ENCODE measurements around the gene AUNIP. TPM values are rescaled to one million over a fixed set of nuclear protein-coding genes. Genes with fewer than 3 reads are reported as not detected.

Gene AUNIP
- total and polyA plus RNA-seq, 2 of the 8 experiments (the other 6 are each of a cell fraction or from before 2014, with no cell fraction given): 18.6 to 23.2 TPM

GRCh38 chr1:25802915-25803314, 56.3 kb downstream of the AUNIP start:
- H3K27ac ChIP-seq (ENCODE audit: low read depth, low read length): no peak overlapping the region
- H3K23me2 ChIP-seq (ENCODE audit: low read depth, low read length): peaks cover 9% of the 10 kb centered on the region; the same call in 1 of the 2 replicates
- TF ChIP-seq SP4 (IDR thresholded peaks at IDR 0.05; ENCODE audit: low read length) (no peak), CHD2 (IDR thresholded peaks at IDR 0.05; ENCODE audit: low read length) (no peak), SP2 (IDR thresholded peaks at IDR 0.05; ENCODE audit: low read length) (no peak), TCF12 (IDR thresholded peaks at IDR 0.05; ENCODE audit: low read depth, low read length) (no peak), ZNF274 (IDR thresholded peaks at IDR 0.05; ENCODE audit: borderline replicate concordance, extremely low read depth, low read length) (no peak)
- H3K4me3 ChIP-seq (ENCODE audit: extremely low read depth in 1 of 4, insufficient read depth in 2 of 4, low read depth in 3 of 4, low read length in 4 of 4): no peak overlapping the region
- H3K9ac ChIP-seq (replicated peaks in 1 of 4; ENCODE audit: extremely low read depth in 1 of 4, low read depth in 3 of 4, low read length in 3 of 4): no peak overlapping the region; a peak in 1 of 7 replicates
- no peak overlapping the region for H4K5ac ChIP-seq (ENCODE audit: insufficient read length, low read depth, low read length)
- no peak overlapping the region for H2BK120ac ChIP-seq (replicated peaks; ENCODE audit: low read depth, low read length)
- H3K4me1 ChIP-seq (replicated peaks in 1 of 4; ENCODE audit: control insufficient read depth in 3 of 4, insufficient read depth in 4 of 4, low read length in 3 of 4): peaks cover 2 to 9% (median 7%) of the 10 kb centered on the region in 4 experiments; a peak in 6 of 7 replicates
- H3K4me2 ChIP-seq (ENCODE audit: insufficient read depth in 1 of 2, low read depth in 2 of 2, low read length in 2 of 2): no peak overlapping the region
- H3K27me3 ChIP-seq (replicated peaks in 1 of 4; ENCODE audit: control insufficient read depth in 3 of 4, extremely low read depth in 1 of 4, insufficient read depth in 3 of 4, low read length in 3 of 4): peaks cover 0 to 2% (median under 1%) of the 10 kb centered on the region in 4 experiments; a peak in 3 of 7 replicates
- no peak overlapping the region for H3K4ac ChIP-seq (replicated peaks; ENCODE audit: insufficient read length, low read depth, low read length)
- H2AK5ac ChIP-seq (ENCODE audit: low read depth, low read length): no peak overlapping the region
- H3K9me3 ChIP-seq (ENCODE audit: insufficient read depth in 2 of 2, low read depth in 1 of 2, low read length in 1 of 2): no peaks in the 10 kb centered on the region
- H3K56ac ChIP-seq (replicated peaks; ENCODE audit: insufficient read length, low read depth, low read length): no peak overlapping the region
- no peaks in the 10 kb centered on the region; the same call in 1 of the 2 replicates for H3K79me1 ChIP-seq (ENCODE audit: low read depth, low read length)
- H2BK15ac ChIP-seq (ENCODE audit: low read length): no peak overlapping the region
- H3K14ac ChIP-seq (ENCODE audit: insufficient read length): no peak overlapping the region
- POLR2A ChIA-PET (ENCODE audit: partially characterized antibody): interaction anchor here (0.6 to 1.9 kb wide), 2 partner anchors 11 to 17 kb away, joined by 3 to 6 read pairs; no protein-coding TSS in a partner anchor
- no peak for DNase-seq (ENCODE audit: low read depth in 1 of 2, low spot score in 2 of 2)
- H4K20me1 ChIP-seq (replicated peaks in 1 of 2; ENCODE audit: control insufficient read depth in 1 of 2, insufficient read depth in 2 of 2, low read length in 2 of 2): peaks cover 0 to 8% of the 10 kb centered on the region in 2 experiments
- H2AFZ ChIP-seq (ENCODE audit: low read length): no peak overlapping the region
- peaks cover 0 to 4% (median 3%) of the 10 kb centered on the region in 4 experiments; a peak in 4 of 8 replicates for H3K36me3 ChIP-seq (ENCODE audit: control insufficient read depth in 2 of 4, insufficient read depth in 4 of 4, low read length in 3 of 4)
- H3K79me2 ChIP-seq (ENCODE audit: control insufficient read depth in 1 of 2, insufficient read depth in 2 of 2, low read length in 2 of 2): no peaks in the 10 kb centered on the region
- H2BK12ac ChIP-seq (ENCODE audit: low read depth, low read length): no peak overlapping the region
- no peak overlapping the region for H3K23ac ChIP-seq (ENCODE audit: insufficient read length)
- H2BK5ac ChIP-seq (ENCODE audit: low read depth, low read length): no peak overlapping the region
- H4K91ac ChIP-seq (replicated peaks; ENCODE audit: insufficient read length, low read length): no peak overlapping the region
- H4K8ac ChIP-seq (ENCODE audit: extremely low read depth, insufficient read depth, low read length): no peak overlapping the region
- CTCF ChIA-PET (ENCODE audit: partially characterized antibody): interaction anchor here (0.7 to 8.3 kb wide), 10 partner anchors 8 to 230 kb away, joined by 3 to 83 read pairs (median 4); no protein-coding TSS in a partner anchor
- WGBS, 2 experiments (ENCODE audit: extremely low coverage in 1 of 2, insufficient coverage in 1 of 2, insufficient read length in 1 of 2, insufficient replicate concordance in 2 of 2, low coverage in 1 of 2, low lambda C conversion rate in 2 of 2, missing lambda C conversion rate in 1 of 2): 70% methylated on average over 6 of the region's 6 CpGs; no CpG with 5 or more reads in 1 of the 2 experiments
- H2BK20ac ChIP-seq (ENCODE audit: low read length): no peak overlapping the region
- FAIRE-seq: no peak
- no peak overlapping the region for H3K18ac ChIP-seq (ENCODE audit: extremely low read depth, low read length)

All from H1 (cell line).